Left renal pelvis (tissue), 4 donors: Measurements from ENCODE around the gene SCT. TPM values are rescaled to one million over a fixed set of nuclear protein-coding genes. Genes with fewer than 3 reads are reported as not detected.

Experiments
- DNase-seq, 4 donors: peaks; one replicate each; pipeline ENCODE4 v3.0.0-alpha.2; 2013; ENCODE audit warnings: low read depth in 4 of 4, low spot score in 3 of 4
- polyA plus RNA-seq, 4 donors: library from polyadenylated mRNA; unstranded; fragments of 120-200 nt; gene quantifications; one replicate each; pipeline ENCODE4 v1.2.1, GENCODE V29; 2013; ENCODE audit not compliant: insufficient read length in 4 of 4

The SCT gene
- polyA plus RNA-seq, 4 donors: 0.47 to 3.1 (median 1.4) TPM; not detected in 1

- DNase-seq: no peak
These were observed 14.6 kb downstream of the SCT start for GRCh38 chr11:612201-612960.

- DNase-seq: no peak
These were observed 15.7 kb downstream of the SCT start for GRCh38 chr11:611001-611996.

- no peak for DNase-seq
These were observed 16.7 kb downstream of the SCT start for GRCh38 chr11:610146-610801.

- no peak for DNase-seq
These were observed 17.6 kb downstream of the SCT start for GRCh38 chr11:609341-609811.

DNA sequence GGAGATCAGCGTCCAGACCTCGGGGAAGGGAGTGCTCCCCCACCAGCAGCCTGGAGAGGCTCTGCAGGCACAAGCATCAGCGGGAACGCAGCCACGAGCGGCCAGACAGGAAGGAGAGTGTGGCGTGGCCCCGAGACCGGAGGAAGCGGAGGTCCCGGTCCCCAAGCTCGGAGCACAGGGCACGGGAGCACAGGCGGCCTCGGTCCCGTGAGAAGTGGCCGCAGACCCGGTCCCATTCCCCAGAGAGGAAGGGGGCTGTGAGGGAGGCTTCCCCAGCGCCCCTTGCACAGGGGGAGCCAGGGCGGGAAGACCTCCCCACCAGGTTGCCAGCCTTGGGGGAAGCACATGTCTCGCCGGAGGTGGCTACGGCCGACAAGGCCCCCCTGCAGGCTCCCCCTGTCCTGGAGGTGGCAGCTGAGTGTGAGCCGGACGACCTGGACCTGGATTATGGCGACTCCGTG lies 18.2 kb downstream of the SCT start:
- no peak for DNase-seq

DNA sequence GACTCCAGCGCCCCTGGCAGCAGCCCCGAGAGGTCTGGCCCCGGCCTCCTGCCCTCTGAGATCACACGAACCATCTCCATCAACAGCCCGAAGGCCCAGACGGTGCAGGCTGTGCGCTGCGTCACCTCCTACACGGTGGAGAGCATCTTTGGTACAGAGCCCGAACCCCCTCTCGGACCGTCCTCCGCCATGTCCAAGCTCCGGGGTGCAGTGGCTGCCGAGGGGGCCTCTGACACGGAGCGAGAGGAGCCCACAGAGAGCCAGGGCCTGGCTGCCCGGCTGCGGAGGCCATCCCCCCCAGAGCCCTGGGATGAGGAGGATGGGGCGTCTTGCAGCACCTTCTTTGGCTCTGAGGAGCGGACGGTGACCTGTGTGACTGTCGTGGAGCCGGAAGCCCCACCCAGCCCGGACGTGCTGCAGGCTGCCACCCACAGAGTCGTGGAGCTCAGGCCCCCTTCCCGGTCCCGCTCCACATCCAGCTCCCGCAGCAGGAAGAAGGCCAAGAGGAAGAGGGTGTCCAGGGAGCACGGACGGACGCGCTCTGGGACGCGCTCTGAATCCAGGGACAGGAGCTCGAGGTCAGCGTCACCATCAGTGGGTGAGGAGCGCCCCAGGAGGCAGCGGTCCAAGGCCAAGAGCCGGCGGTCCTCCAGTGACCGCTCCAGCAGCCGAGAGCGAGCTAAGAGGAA lies 18.9 kb downstream of the SCT start:
- DNase-seq: no peak

- no peak for DNase-seq
These were observed 19.8 kb downstream of the SCT start for GRCh38 chr11:607020-607780.

GRCh38 chr11:606245-606644 lies 20.7 kb downstream of the SCT start:
- no peak for DNase-seq

DNA sequence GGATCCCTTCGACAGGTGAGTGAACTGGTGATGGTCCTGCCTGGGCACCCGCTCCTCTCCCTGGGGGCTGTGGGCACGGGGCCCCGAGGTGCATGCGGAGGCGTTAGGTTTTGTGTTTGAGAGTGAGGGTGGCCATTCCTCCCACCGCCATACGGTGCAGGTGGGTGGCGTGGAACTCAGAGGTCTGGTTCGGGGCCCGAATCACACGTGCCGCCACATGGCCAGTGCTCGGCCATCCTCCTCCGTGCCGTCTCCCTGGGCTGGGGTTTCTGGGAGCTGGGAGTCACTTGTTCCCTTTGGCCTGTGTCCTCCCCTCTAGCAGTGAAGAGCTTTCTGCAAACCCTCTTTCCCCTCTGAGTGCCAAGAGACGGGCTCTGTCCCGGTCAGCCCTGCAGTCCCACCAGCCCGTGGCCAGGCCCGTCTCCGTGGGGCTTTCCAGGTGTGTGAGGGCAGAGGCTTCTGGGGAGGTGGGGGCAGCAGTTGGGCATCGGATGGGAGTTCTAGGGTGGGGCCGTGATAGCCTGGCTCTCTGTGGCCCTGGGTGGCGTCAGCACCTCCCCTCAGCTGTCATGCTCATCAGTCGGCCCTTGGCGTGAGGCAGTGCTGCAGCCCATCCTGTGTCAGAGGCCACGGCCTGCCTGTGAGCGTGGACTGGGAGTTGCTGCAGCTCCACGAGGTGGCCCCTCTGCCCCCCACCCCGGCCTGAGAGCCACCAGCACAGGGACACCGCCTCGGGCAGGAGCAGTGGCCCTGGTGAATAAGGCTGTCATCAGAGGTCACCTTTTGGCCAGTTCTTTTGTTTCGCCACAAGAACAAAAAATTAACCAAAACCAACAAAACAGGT lies 21.5 kb downstream of the SCT start:
- DNase-seq: no peak

DNA sequence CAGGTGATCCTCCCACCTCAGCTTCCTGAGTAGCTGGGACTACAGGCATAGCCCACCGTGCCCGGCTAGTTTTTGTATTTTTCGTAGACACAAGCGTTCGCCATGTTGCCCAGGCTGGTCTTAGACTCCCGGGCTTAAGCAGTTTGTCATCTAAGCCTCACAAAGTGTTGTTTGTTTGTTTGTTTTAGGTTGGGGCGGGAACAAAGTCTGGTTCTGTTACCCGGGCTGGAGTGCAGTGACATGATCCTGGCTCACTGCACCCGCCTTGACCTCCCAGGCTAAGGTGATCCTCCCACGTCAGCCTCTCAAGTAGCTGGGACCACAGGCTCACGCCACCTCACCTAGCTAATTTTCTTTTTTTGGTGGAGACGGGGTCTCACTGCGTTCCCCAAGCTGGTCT lies 23.8 kb downstream of the SCT start:
- DNase-seq: no peak

DNA sequence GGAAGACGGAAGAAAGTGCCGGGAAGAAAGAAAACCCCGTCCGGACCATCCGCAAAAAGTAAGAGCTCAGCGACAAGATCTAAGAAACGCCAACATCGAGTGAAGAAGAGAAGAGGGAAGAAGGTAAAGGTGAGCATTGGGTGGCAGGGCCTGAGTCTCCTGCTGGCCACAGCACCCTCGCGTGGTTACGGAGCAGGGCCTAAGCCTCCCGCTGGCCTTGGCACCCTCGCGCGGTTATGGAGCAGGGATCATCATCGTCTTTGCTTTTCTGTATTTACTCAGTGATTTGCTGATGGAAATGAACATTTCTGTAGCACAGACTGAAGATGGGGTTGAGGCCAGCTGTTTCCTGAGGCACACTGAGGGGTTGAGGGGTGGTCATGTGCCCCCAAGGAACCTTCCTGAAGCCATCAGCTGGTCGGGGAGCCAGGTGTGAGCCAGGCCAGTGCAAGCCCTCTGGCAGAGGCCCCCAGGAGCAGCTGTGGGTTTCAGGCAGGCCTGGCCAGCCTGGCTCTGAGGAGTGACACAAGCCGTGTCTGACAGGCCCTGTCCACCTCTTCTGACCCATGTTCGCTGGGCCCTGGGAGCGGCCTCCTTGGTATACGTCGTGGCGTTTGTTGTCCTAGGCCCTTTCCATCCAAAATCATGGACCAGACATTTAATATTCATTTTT lies 25.3 kb downstream of the SCT start:
- no peak for DNase-seq

- no peak for DNase-seq
These were observed 28.8 kb downstream of the SCT start for GRCh38 chr11:598005-598680.

DNA sequence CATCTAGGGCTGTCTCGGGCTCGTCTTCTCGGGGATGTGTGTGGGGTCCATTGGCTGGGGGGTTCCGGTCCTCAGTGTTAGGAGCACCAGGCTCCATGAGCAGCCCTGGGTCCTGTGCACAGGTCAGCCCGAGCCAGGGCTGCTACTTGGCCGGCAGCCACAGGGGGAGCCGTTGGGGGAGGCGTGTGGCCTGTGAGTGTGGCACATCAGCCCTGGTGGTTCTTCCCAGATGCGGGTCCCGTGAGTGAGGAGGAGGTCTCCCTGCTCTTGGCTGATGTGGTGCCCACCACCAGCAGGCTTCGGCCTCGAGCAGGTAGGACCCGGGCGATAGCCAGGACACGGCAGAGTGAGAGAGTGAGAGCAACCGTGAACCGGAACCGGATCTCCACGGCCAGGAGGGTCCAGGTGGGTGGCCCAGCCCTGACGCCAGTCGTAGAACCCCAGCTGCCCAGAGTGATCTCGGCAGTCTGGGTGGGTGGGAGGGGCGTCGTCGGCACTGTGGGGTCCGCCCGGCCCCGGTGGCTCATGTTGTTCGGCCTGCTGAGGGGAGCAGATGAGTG lies 29.7 kb downstream of the SCT start:
- DNase-seq: no peak

GRCh38 chr11:596374-596773 lies 30.6 kb downstream of the SCT start:
- no peak for DNase-seq

GRCh38 chr11:595400-595799 lies 31.6 kb downstream of the SCT start:
- no peak for DNase-seq

DNA sequence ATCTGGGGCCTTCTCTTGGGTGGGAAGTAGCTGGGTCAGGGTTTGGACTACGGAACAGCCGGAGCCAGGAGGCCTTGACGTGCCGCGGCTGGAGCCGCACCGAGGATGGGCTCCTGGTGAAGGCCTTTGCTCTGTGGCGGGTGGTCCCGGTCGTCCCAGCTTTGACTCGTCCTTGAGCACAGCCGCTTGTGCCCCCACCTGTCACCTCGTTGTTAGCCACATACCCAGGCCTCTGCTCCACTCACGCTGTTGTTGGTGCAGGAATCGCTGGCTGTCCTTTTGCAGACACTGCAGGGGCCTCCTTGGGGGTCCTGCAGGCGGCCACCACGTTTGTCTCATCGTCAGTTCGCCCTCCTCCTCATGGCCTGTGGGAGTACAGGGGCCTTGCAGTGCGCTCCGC lies 33.6 kb downstream of the SCT start:
- DNase-seq: no peak

GRCh38 chr11:592918-593317 lies 34.1 kb downstream of the SCT start:
- no peak for DNase-seq
